ENCODE results near the gene PSAT1.
A peak's percentile ranks its signal among the peaks of the same experiment; 100 is the strongest.

Gene PSAT1

GRCh38 chr9:78363221-78363620 lies 66.3 kb downstream of the PSAT1 start:
- Histone ChIP-seq H3K27me3 (ENCODE audit: control insufficient read depth in 2 of 2, insufficient read depth in 2 of 2, low read length in 2 of 2) (no peaks in the 10 kb centered on the region), H3K4me1 (ENCODE audit: control insufficient read depth in 2 of 2, insufficient read depth in 2 of 2, low read length in 2 of 2) (no peaks in the 10 kb centered on the region), H3K9me3 (ENCODE audit: control insufficient read depth in 2 of 2, low read length in 2 of 2) (no peaks in the 10 kb centered on the region), H3K4me3 (ENCODE audit: low read length in 2 of 2) (no peak overlapping the region), H3K9ac (ENCODE audit: low read depth in 1 of 2, low read length in 2 of 2) (no peak overlapping the region), H3K27ac (ENCODE audit: low read depth in 2 of 2, low read length in 2 of 2) (no peak overlapping the region), H3K36me3 (ENCODE audit: control insufficient read depth in 2 of 2, insufficient read depth in 2 of 2, low read length in 2 of 2) (no peaks in the 10 kb centered on the region)

- H3K27me3 ChIP-seq (ENCODE audit: control insufficient read depth in 2 of 2, insufficient read depth in 2 of 2, low read length in 2 of 2): no peaks in the 10 kb centered on the region
- H3K27ac ChIP-seq (ENCODE audit: low read depth in 2 of 2, low read length in 2 of 2): no peak overlapping the region
- H3K4me1 ChIP-seq (ENCODE audit: control insufficient read depth in 2 of 2, insufficient read depth in 2 of 2, low read length in 2 of 2): no peaks in the 10 kb centered on the region
- H3K9ac ChIP-seq (ENCODE audit: low read depth in 1 of 2, low read length in 2 of 2): no peak overlapping the region
- no peaks in the 10 kb centered on the region for H3K36me3 ChIP-seq (ENCODE audit: control insufficient read depth in 2 of 2, insufficient read depth in 2 of 2, low read length in 2 of 2)
- no peaks in the 10 kb centered on the region for H3K9me3 ChIP-seq (ENCODE audit: control insufficient read depth in 2 of 2, low read length in 2 of 2)
- H3K4me3 ChIP-seq (ENCODE audit: low read length in 2 of 2): no peak overlapping the region
These were observed 69.1 kb downstream of the PSAT1 start for GRCh38 chr9:78365748-78366697.

- no peaks in the 10 kb centered on the region for H3K36me3 ChIP-seq (ENCODE audit: control insufficient read depth in 2 of 2, insufficient read depth in 2 of 2, low read length in 2 of 2)
These were observed 69.9 kb downstream of the PSAT1 start for GRCh38 chr9:78366827-78367226.

GRCh38 chr9:78368236-78368635 lies 71.3 kb downstream of the PSAT1 start:
- no peaks in the 10 kb centered on the region for H3K36me3 ChIP-seq (ENCODE audit: control insufficient read depth in 2 of 2, insufficient read depth in 2 of 2, low read length in 2 of 2)
- no peak overlapping the region for H3K4me3 ChIP-seq (ENCODE audit: low read length in 2 of 2)
- H3K27me3 ChIP-seq (ENCODE audit: control insufficient read depth in 2 of 2, insufficient read depth in 2 of 2, low read length in 2 of 2): peaks cover 0 to 4% of the 10 kb centered on the region in 2 donors
- H3K9me3 ChIP-seq (ENCODE audit: control insufficient read depth in 2 of 2, low read length in 2 of 2): no peaks in the 10 kb centered on the region
- H3K27ac ChIP-seq (ENCODE audit: low read depth in 2 of 2, low read length in 2 of 2): no peak overlapping the region
- H3K4me1 ChIP-seq (ENCODE audit: control insufficient read depth in 2 of 2, insufficient read depth in 2 of 2, low read length in 2 of 2): no peaks in the 10 kb centered on the region
- no peak overlapping the region for H3K9ac ChIP-seq (ENCODE audit: low read depth in 1 of 2, low read length in 2 of 2)

More at GRCh38 chr9:78366827-78367226, 69.9 kb downstream of the PSAT1 start:
- Histone ChIP-seq H3K9ac (ENCODE audit: low read depth in 1 of 2, low read length in 2 of 2) (no peak overlapping the region), H3K27me3 (ENCODE audit: control insufficient read depth in 2 of 2, insufficient read depth in 2 of 2, low read length in 2 of 2) (no peaks in the 10 kb centered on the region), H3K4me1 (ENCODE audit: control insufficient read depth in 2 of 2, insufficient read depth in 2 of 2, low read length in 2 of 2) (no peaks in the 10 kb centered on the region), H3K4me3 (ENCODE audit: low read length in 2 of 2) (no peak overlapping the region), H3K27ac (ENCODE audit: low read depth in 2 of 2, low read length in 2 of 2) (no peak overlapping the region), H3K9me3 (ENCODE audit: control insufficient read depth in 2 of 2, low read length in 2 of 2) (no peaks in the 10 kb centered on the region)

- Histone ChIP-seq H3K9ac (ENCODE audit: low read depth in 1 of 2, low read length in 2 of 2) (no peak overlapping the region), H3K27ac (ENCODE audit: low read depth in 2 of 2, low read length in 2 of 2) (no peak overlapping the region), H3K27me3 (ENCODE audit: control insufficient read depth in 2 of 2, insufficient read depth in 2 of 2, low read length in 2 of 2) (peaks cover 0 to 4% of the 10 kb centered on the region in 2 donors), H3K9me3 (ENCODE audit: control insufficient read depth in 2 of 2, low read length in 2 of 2) (no peaks in the 10 kb centered on the region), H3K36me3 (ENCODE audit: control insufficient read depth in 2 of 2, insufficient read depth in 2 of 2, low read length in 2 of 2) (no peaks in the 10 kb centered on the region), H3K4me1 (ENCODE audit: control insufficient read depth in 2 of 2, insufficient read depth in 2 of 2, low read length in 2 of 2) (no peaks in the 10 kb centered on the region), H3K4me3 (ENCODE audit: low read length in 2 of 2) (no peak overlapping the region)
These were observed 72.8 kb downstream of the PSAT1 start for GRCh38 chr9:78369639-78370219.

- Histone ChIP-seq H3K4me1 (ENCODE audit: control insufficient read depth in 2 of 2, insufficient read depth in 2 of 2, low read length in 2 of 2) (no peaks in the 10 kb centered on the region), H3K27me3 (ENCODE audit: control insufficient read depth in 2 of 2, insufficient read depth in 2 of 2, low read length in 2 of 2) (peaks cover 0 to 4% of the 10 kb centered on the region in 2 donors), H3K9me3 (ENCODE audit: control insufficient read depth in 2 of 2, low read length in 2 of 2) (no peaks in the 10 kb centered on the region), H3K27ac (ENCODE audit: low read depth in 2 of 2, low read length in 2 of 2) (no peak overlapping the region), H3K36me3 (ENCODE audit: control insufficient read depth in 2 of 2, insufficient read depth in 2 of 2, low read length in 2 of 2) (no peaks in the 10 kb centered on the region), H3K4me3 (ENCODE audit: low read length in 2 of 2) (peak overlapping the region in 1 of 2 donors; percentile 43), H3K9ac (ENCODE audit: low read depth in 1 of 2, low read length in 2 of 2) (no peak overlapping the region)
These were observed 74.1 kb downstream of the PSAT1 start for GRCh38 chr9:78370991-78371390.

GRCh38 chr9:78371981-78372380 lies 75.1 kb downstream of the PSAT1 start:
- Histone ChIP-seq H3K27ac (ENCODE audit: low read depth in 2 of 2, low read length in 2 of 2) (no peak overlapping the region), H3K36me3 (ENCODE audit: control insufficient read depth in 2 of 2, insufficient read depth in 2 of 2, low read length in 2 of 2) (no peaks in the 10 kb centered on the region), H3K27me3 (ENCODE audit: control insufficient read depth in 2 of 2, insufficient read depth in 2 of 2, low read length in 2 of 2) (peaks cover 0 to 4% of the 10 kb centered on the region in 2 donors), H3K4me1 (ENCODE audit: control insufficient read depth in 2 of 2, insufficient read depth in 2 of 2, low read length in 2 of 2) (no peaks in the 10 kb centered on the region), H3K9ac (ENCODE audit: low read depth in 1 of 2, low read length in 2 of 2) (no peak overlapping the region), H3K4me3 (ENCODE audit: low read length in 2 of 2) (no peak overlapping the region), H3K9me3 (ENCODE audit: control insufficient read depth in 2 of 2, low read length in 2 of 2) (no peaks in the 10 kb centered on the region)

All from mucosa of rectum (tissue), 2 donors.